GM19455 (cell line): Measurements from ENCODE around the gene APBB1IP.

Experiments used
- ATAC-seq: cut with Tn5 transposase; IDR thresholded peaks from one replicate; pipeline ENCODE4 v1.9.1; 2021; ENCODE audit not compliant: unreplicated experiment

Gene APBB1IP

GRCh38 chr10:26505491-26505890 lies 67.3 kb downstream of the APBB1IP start:
- no peak for ATAC-seq

- ATAC-seq, result no peak
These were observed 68.6 kb downstream of the APBB1IP start for GRCh38 chr10:26506736-26507135.

- no peak for ATAC-seq
These were observed 69.3 kb downstream of the APBB1IP start for GRCh38 chr10:26507441-26507840.

GRCh38 chr10:26508016-26508415 lies 69.9 kb downstream of the APBB1IP start:
- no peak for ATAC-seq

- ATAC-seq, result no peak
These were observed 71.2 kb downstream of the APBB1IP start for GRCh38 chr10:26509307-26509706.

GRCh38 chr10:26513101-26513500 lies 75.0 kb downstream of the APBB1IP start:
- no peak for ATAC-seq

- no peak for ATAC-seq
These were observed 78.5 kb downstream of the APBB1IP start for GRCh38 chr10:26516540-26517101.

GRCh38 chr10:26517141-26517867 lies 79.2 kb downstream of the APBB1IP start:
- no peak for ATAC-seq

- no peak for ATAC-seq
These were observed 81.7 kb downstream of the APBB1IP start for GRCh38 chr10:26519803-26520202.

- no peak for ATAC-seq
These were observed 82.4 kb downstream of the APBB1IP start for GRCh38 chr10:26520575-26520974.

GRCh38 chr10:26524161-26524896 lies 86.2 kb downstream of the APBB1IP start:
- no peak for ATAC-seq

GRCh38 chr10:26525586-26525985 lies 87.4 kb downstream of the APBB1IP start:
- no peak for ATAC-seq

GRCh38 chr10:26527018-26527417 lies 88.9 kb downstream of the APBB1IP start:
- no peak for ATAC-seq

- ATAC-seq, result no peak
These were observed 89.9 kb downstream of the APBB1IP start for GRCh38 chr10:26528048-26528447.

GRCh38 chr10:26528715-26529393 lies 90.7 kb downstream of the APBB1IP start:
- peak; percentile 79 for ATAC-seq

- no peak for ATAC-seq
These were observed 96.2 kb downstream of the APBB1IP start for GRCh38 chr10:26534384-26534783.

- ATAC-seq, result no peak
These were observed 102.5 kb downstream of the APBB1IP start for GRCh38 chr10:26540601-26541000.

GRCh38 chr10:26543567-26544306 lies 105.6 kb downstream of the APBB1IP start:
- ATAC-seq, result peak; percentile 76

- ATAC-seq, result no peak
These were observed 106.8 kb downstream of the APBB1IP start for GRCh38 chr10:26544932-26545331.

GRCh38 chr10:26550774-26551526 lies 112.8 kb downstream of the APBB1IP start:
- peak; percentile 67 for ATAC-seq
